HG02798 (cell line): ENCODE measurements around the gene FAM174B.

Experiments used
- ATAC-seq: cut with Tn5 transposase; IDR thresholded peaks from one replicate; pipeline ENCODE4 v1.9.1; 2021; ENCODE audit warnings: mild to moderate bottlenecking; ENCODE audit not compliant: unreplicated experiment, poor library complexity

Gene FAM174B

GRCh38 chr15:92655178-92655995 lies at the start of gene FAM174B:
FAM174B (minus strand) TSS chr15:92655775.
- ATAC-seq, result peak; percentile 73

- no peak for ATAC-seq
These were observed 40.5 kb upstream of the FAM174B start for GRCh38 chr15:92696096-92696495.

GRCh38 chr15:92693691-92694331 lies 38.2 kb upstream of the FAM174B start:
- no peak for ATAC-seq

- ATAC-seq, result no peak
These were observed 34.8 kb upstream of the FAM174B start for GRCh38 chr15:92690395-92690794.

GRCh38 chr15:92687746-92688145 lies 32.2 kb upstream of the FAM174B start:
- ATAC-seq, result no peak

GRCh38 chr15:92687195-92687602 lies 31.6 kb upstream of the FAM174B start:
- ATAC-seq, result no peak

GRCh38 chr15:92683511-92683834 lies 27.9 kb upstream of the FAM174B start:
- ATAC-seq, result no peak

GRCh38 chr15:92682741-92683510 lies 27.4 kb upstream of the FAM174B start:
- ATAC-seq, result no peak

GRCh38 chr15:92681141-92681631 lies 25.6 kb upstream of the FAM174B start:
- ATAC-seq, result no peak

- no peak for ATAC-seq
These were observed 22.4 kb upstream of the FAM174B start for GRCh38 chr15:92677999-92678398.

- no peak for ATAC-seq
These were observed 21.0 kb upstream of the FAM174B start for GRCh38 chr15:92676561-92676960.

- ATAC-seq, result no peak
These were observed 19.9 kb upstream of the FAM174B start for GRCh38 chr15:92675485-92675884.

GRCh38 chr15:92674347-92674746 lies 18.8 kb upstream of the FAM174B start:
- no peak for ATAC-seq

- no peak for ATAC-seq
These were observed 16.5 kb upstream of the FAM174B start for GRCh38 chr15:92672102-92672501.

GRCh38 chr15:92671406-92671805 lies 15.8 kb upstream of the FAM174B start:
- ATAC-seq, result no peak

GRCh38 chr15:92670621-92671020 lies 15.0 kb upstream of the FAM174B start:
- ATAC-seq, result no peak

GRCh38 chr15:92669432-92669831 lies 13.9 kb upstream of the FAM174B start:
- ATAC-seq, result no peak

- ATAC-seq, result no peak
These were observed 13.0 kb upstream of the FAM174B start for GRCh38 chr15:92668620-92669019.

GRCh38 chr15:92667970-92668485 lies 12.5 kb upstream of the FAM174B start:
- ATAC-seq, result no peak

GRCh38 chr15:92667287-92667904 lies 11.8 kb upstream of the FAM174B start:
- ATAC-seq, result no peak
